HepG2 (cell line): ENCODE results near the gene RAE1. TPM values are rescaled to one million over a fixed set of nuclear protein-coding genes. Genes with fewer than 3 reads are reported as not detected.

Source experiments
- ATAC-seq: fragments of 200-7000 bp; cut with Tn5 transposase; 3 replicates; pipeline ENCODE4 v1.9.1; 2020; ENCODE audit warnings: mild to moderate bottlenecking, moderate library complexity
- BruUV-seq: library from RNA; stranded (reverse); fragments of 400-500 nt; replicated peaks from 2 replicates; lab custom pipeline; 2021; lab: Mats Ljungman, UMichigan
- CTCF ChIA-PET: fragments of 300-600 bp; formaldehyde crosslinking; extraction: SDS; loops from one replicate; lab custom pipeline; 2021; ENCODE audit warnings: low total read pairs, inconsistent platforms, low intra/inter-chr PET ratio; lab: Yijun Ruan, JAX
- POLR2A ChIA-PET: fragments of 350-600 bp; sonication (Branson Sonifier 250); formaldehyde crosslinking; loops from one replicate; lab custom pipeline; 2020; ENCODE audit warnings: antibody characterized with exemption, inconsistent platforms; lab: Yijun Ruan, JAX
- DNase-seq: peaks from one replicate; pipeline ENCODE4 v3.0.0-alpha.2; 2015; ENCODE audit warnings: low spot score
- FAIRE-seq: peaks from 3 replicates; lab custom pipeline; 2011; peaks lifted over from hg19 to GRCh38; lab: Jason Lieb, UNC
- H2AFZ ChIP-seq: one replicate; pipeline ENCODE4 v1.6.1; 2011; ENCODE audit warnings: low read length, inconsistent platforms
- H3K27ac ChIP-seq: fragments of 300-600 bp; 3 replicates; pipeline ENCODE4 v1.8.0; 2011; ENCODE audit warnings: mixed run types, mild to moderate bottlenecking, mixed read lengths, low read length, inconsistent platforms; ENCODE audit not compliant: insufficient read depth; ENCODE audit errors: extremely low read length
- H3K27me3 ChIP-seq, 2 experiments: fragments of 200-600 bp in 1 of 2; 2 replicates in 1 of 2; 3 replicates in 1 of 2; pipeline versions ENCODE4 v1.6.0 to v1.8.0; 2011; ENCODE audit warnings: low read length in 2 of 2, mild to moderate bottlenecking in 2 of 2, moderate library complexity in 2 of 2, inconsistent platforms in 1 of 2; ENCODE audit not compliant: insufficient read depth in 2 of 2, control insufficient read depth in 1 of 2
- H3K36me3 ChIP-seq, 2 experiments: fragments of 200-600 bp in 1 of 2; replicated peaks in 1 of 2; 2 replicates in 1 of 2; 3 replicates in 1 of 2; pipeline versions ENCODE4 v1.5.1 to v1.8.0; 2011; ENCODE audit warnings: low read length in 2 of 2, inconsistent platforms in 1 of 2; ENCODE audit not compliant: insufficient read depth in 2 of 2, control insufficient read depth in 1 of 2
- H3K4me1 ChIP-seq: 2 replicates; pipeline ENCODE4 v1.5.1; 2012; ENCODE audit warnings: low read length, inconsistent platforms; ENCODE audit not compliant: insufficient read depth
- H3K4me2 ChIP-seq: 2 replicates; pipeline ENCODE4 v1.6.0; 2011; ENCODE audit warnings: low read depth, low read length, inconsistent platforms
- H3K4me3 ChIP-seq, 3 experiments: fragments of 200-600 bp in 1 of 3; sonication (generic), shearing (Covaris generic) in 1 of 3; replicated peaks in 1 of 3; 2 replicates each; pipeline ENCODE4 v1.5.1; 2011 to 2016; ENCODE audit warnings: low read length in 3 of 3, inconsistent platforms in 2 of 3, low read depth in 2 of 3, mild to moderate bottlenecking in 2 of 3, control low read depth in 1 of 3, mixed read lengths in 1 of 3; ENCODE audit not compliant: insufficient read depth in 1 of 3
- H3K79me2 ChIP-seq: one replicate; pipeline ENCODE4 v1.6.1; 2011; ENCODE audit warnings: low read length, inconsistent platforms; ENCODE audit not compliant: insufficient read depth
- H3K9ac ChIP-seq: 2 replicates; pipeline ENCODE4 v1.6.0; 2011; ENCODE audit warnings: mild to moderate bottlenecking, low read depth, low read length, inconsistent platforms; ENCODE audit not compliant: insufficient read depth
- H3K9me3 ChIP-seq: 2 replicates; pipeline ENCODE4 v1.5.1; 2012; ENCODE audit warnings: mild to moderate bottlenecking, low read length
- H4K20me1 ChIP-seq: 2 replicates; pipeline ENCODE4 v1.6.0; 2011; ENCODE audit warnings: inconsistent platforms, mild to moderate bottlenecking, low read length, moderate library complexity; ENCODE audit not compliant: insufficient read depth
- AGO1 ChIP-seq: fragments of 200-400 bp; formaldehyde crosslinking; IDR thresholded peaks from 2 replicates; pipeline ENCODE4 v1.6.1; 2017; ENCODE audit warnings: mild to moderate bottlenecking, low read depth, low read length, moderate library complexity; ENCODE audit not compliant: poor library complexity, severe bottlenecking
- CCAR2 ChIP-seq: fragments of 200-400 bp; formaldehyde crosslinking; optimal IDR thresholded peaks from 2 replicates; pipeline ENCODE3; 2018; ENCODE audit warnings: low read depth, mild to moderate bottlenecking, low read length, moderate library complexity
- ERF ChIP-seq: IDR thresholded peaks from 2 replicates; pipeline ENCODE4 v1.6.1; 2018; ENCODE audit warnings: missing biosample characterization, missing genetic modification reagents
- GPN1 ChIP-seq: sonication (generic); formaldehyde crosslinking; IDR thresholded peaks from 2 replicates; pipeline ENCODE4 v1.5.1; 2020; ENCODE audit warnings: missing genetic modification reagents, borderline replicate concordance
- KIAA2018 ChIP-seq: sonication (generic); formaldehyde crosslinking; IDR thresholded peaks from 2 replicates; pipeline ENCODE4 v1.5.0; 2020; ENCODE audit warnings: mild to moderate bottlenecking, missing genetic modification reagents, borderline replicate concordance
- PCBP2 ChIP-seq: fragments of 200-400 bp; formaldehyde crosslinking; optimal IDR thresholded peaks from 2 replicates; pipeline ENCODE3; 2018; ENCODE audit warnings: low read length, low read depth; ENCODE audit not compliant: poor library complexity, severe bottlenecking
- TP53 ChIP-seq: sonication (generic); formaldehyde crosslinking; conservative IDR thresholded peaks from 2 replicates; pipeline ENCODE4 v1.4.0; 2020; ENCODE audit warnings: missing genetic modification reagents
- ZMAT5 ChIP-seq: sonication (generic); formaldehyde crosslinking; IDR thresholded peaks from 2 replicates; pipeline ENCODE4 v1.5.0; 2020; ENCODE audit warnings: mild to moderate bottlenecking, low read depth, missing genetic modification reagents, borderline replicate concordance
- ZNF776 ChIP-seq: sonication (generic); formaldehyde crosslinking; IDR thresholded peaks from 2 replicates; pipeline ENCODE4 v1.4.0; 2020; ENCODE audit warnings: mild to moderate bottlenecking, missing genetic modification reagents
- whole genome bisulfite sequencing: methylation state at CpG from one replicate; pipeline ENCODE4 v1.1.6; 2017; ENCODE audit warnings: low lambda C conversion rate; 5-methylcytosine and 5-hydroxymethylcytosine counted together
- in situ Hi-C: cut with HindIII; loops from 2 replicates; pipeline ENCODE4 v1.10.0; 2017; ENCODE audit warnings: low pct_unique_long_range_greater_than_20kb; ENCODE audit not compliant: extremely low pct_ligation_motif_present
- intact Hi-C: fragments of 100-400 bp; cut with micrococcal nuclease; formaldehyde crosslinking; loops from one replicate; pipeline ENCODE4 v1.10.0; 2022; ENCODE audit not compliant: unreplicated experiment
- polyA plus RNA-seq, 8 experiments: library from polyadenylated mRNA; depleted of rRNA in 3 of 8; stranded (reverse) in 7 of 8; unstranded in 1 of 8; fragments of >200 nt; fragmentation: Illumina TruSeq in 4 of 8; extraction: Trizol in 4 of 8; gene quantifications; 2 replicates each; pipeline versions ENCODE4 v1.2.1 to v1.2.3, GENCODE V29; 2011 to 2016; ENCODE audit warnings: low read depth in 4 of 8, missing spikeins in 1 of 8, mixed read lengths in 1 of 8; ENCODE audit not compliant: insufficient read depth in 1 of 8
- total RNA-seq, 5 experiments: library from RNA; depleted of rRNA; stranded (reverse); fragments of >200 nt; fragmentation: Illumina TruSeq; extraction: Trizol; gene quantifications; 2 replicates each; pipeline ENCODE4 v1.2.3, GENCODE V29; 2016; ENCODE audit warnings: low read depth in 1 of 5
- TF ChIP-seq, protein P1 (sequence below): sonication (generic); formaldehyde crosslinking; IDR thresholded peaks from 2 replicates; pipeline ENCODE4 v1.9.0; 2022; ENCODE audit warnings: missing genetic modification reagents, mild to moderate bottlenecking, borderline replicate concordance
- TF ChIP-seq, protein P2 (sequence below): sonication (generic); formaldehyde crosslinking; IDR thresholded peaks from 2 replicates; pipeline ENCODE4 v1.4.0; 2020; ENCODE audit warnings: low read depth, mild to moderate bottlenecking, missing genetic modification reagents

The RAE1 gene
- total and polyA plus RNA-seq, 2 of the 13 experiments (the other 11 are each of a cell fraction or from before 2014, with no cell fraction given), result 36.1 to 72.9 TPM

GRCh38 chr20:57341663-57342062 lies 9.4 kb upstream of the RAE1 start (continued):
- no peak for TF ChIP-seq TP53
- TF ChIP-seq GPN1 (CRISPR knock-in tag), result no peak
- no peak for TF ChIP-seq ZNF776 (CRISPR knock-in tag)

GRCh38 chr20:57342829-57343228 lies 8.2 kb upstream of the RAE1 start:
- no TSS peak for BruUV-seq
- Histone ChIP-seq H3K4me3 (no peak overlapping the region), H4K20me1 (no peaks in the 10 kb centered on the region), H3K36me3 (no peaks in the 10 kb centered on the region), H3K4me2 (no peak overlapping the region), H2AFZ (no peak overlapping the region), H3K27me3 (no peaks in the 10 kb centered on the region), H3K27ac (no peak overlapping the region), H3K9me3 (no peaks in the 10 kb centered on the region), H3K9ac (no peak overlapping the region), H3K79me2 (no peaks in the 10 kb centered on the region), H3K4me1 (no peaks in the 10 kb centered on the region)
- ATAC-seq (no peak), FAIRE-seq (no peak), DNase-seq (no peak)
- in situ Hi-C loops (loop anchor here (5.0 kb wide), 1 partner anchor 256 kb away; no protein-coding TSS in a partner anchor), intact Hi-C loops (loop anchor here (10.0 kb wide), 1 partner anchor 98 kb away; no protein-coding TSS in a partner anchor)
- WGBS, result 0% methylated on average over 2 of the region's 2 CpGs
- CTCF ChIA-PET, result interaction anchor here (6.5 kb wide), 1 partner anchor 252 kb away, joined by 176 read pairs; no protein-coding TSS in a partner anchor
- POLR2A ChIA-PET, result no interaction called here
- TF ChIP-seq ZMAT5 (CRISPR knock-in tag), result no peak
- no peak for TF ChIP-seq AGO1
- TF ChIP-seq ERF, result no peak
- no peak for TF ChIP-seq KIAA2018 (CRISPR knock-in tag)
- TF ChIP-seq, protein P1, sequence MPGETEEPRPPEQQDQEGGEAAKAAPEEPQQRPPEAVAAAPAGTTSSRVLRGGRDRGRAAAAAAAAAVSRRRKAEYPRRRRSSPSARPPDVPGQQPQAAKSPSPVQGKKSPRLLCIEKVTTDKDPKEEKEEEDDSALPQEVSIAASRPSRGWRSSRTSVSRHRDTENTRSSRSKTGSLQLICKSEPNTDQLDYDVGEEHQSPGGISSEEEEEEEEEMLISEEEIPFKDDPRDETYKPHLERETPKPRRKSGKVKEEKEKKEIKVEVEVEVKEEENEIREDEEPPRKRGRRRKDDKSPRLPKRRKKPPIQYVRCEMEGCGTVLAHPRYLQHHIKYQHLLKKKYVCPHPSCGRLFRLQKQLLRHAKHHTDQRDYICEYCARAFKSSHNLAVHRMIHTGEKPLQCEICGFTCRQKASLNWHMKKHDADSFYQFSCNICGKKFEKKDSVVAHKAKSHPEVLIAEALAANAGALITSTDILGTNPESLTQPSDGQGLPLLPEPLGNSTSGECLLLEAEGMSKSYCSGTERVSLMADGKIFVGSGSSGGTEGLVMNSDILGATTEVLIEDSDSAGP, result no peak
- no peak for TF ChIP-seq CCAR2
- TF ChIP-seq PCBP2, result no peak
- TF ChIP-seq, protein P2, sequence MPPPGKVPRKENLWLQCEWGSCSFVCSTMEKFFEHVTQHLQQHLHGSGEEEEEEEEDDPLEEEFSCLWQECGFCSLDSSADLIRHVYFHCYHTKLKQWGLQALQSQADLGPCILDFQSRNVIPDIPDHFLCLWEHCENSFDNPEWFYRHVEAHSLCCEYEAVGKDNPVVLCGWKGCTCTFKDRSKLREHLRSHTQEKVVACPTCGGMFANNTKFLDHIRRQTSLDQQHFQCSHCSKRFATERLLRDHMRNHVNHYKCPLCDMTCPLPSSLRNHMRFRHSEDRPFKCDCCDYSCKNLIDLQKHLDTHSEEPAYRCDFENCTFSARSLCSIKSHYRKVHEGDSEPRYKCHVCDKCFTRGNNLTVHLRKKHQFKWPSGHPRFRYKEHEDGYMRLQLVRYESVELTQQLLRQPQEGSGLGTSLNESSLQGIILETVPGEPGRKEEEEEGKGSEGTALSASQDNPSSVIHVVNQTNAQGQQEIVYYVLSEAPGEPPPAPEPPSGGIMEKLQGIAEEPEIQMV (CRISPR knock-in tag), result no peak
